GM10248 (cell line): Measurements from ENCODE around the gene FBXO5.

ENCODE experiments used
- CTCF ChIA-PET: fragments of 300-600 bp; sonication (Branson Sonifier 250); formaldehyde crosslinking; extraction: SDS; loops from one replicate; lab custom pipeline; 2021; ENCODE audit warnings: antibody characterized with exemption; lab: Yijun Ruan, JAX
- POLR2A ChIA-PET: fragments of 350-650 bp; sonication (Branson Sonifier 250); formaldehyde crosslinking; extraction: SDS; loops from one replicate; lab custom pipeline; 2020; ENCODE audit warnings: antibody characterized with exemption; lab: Yijun Ruan, JAX
- DNase-seq: peaks from one replicate; pipeline ENCODE4 v3.0.0; 2012; ENCODE audit errors: extremely low spot score
- TF ChIP-seq, protein P1 (sequence below): IDR thresholded peaks from 2 replicates; pipeline ENCODE4 v1.5.1; 2012; ENCODE audit warnings: mild to moderate bottlenecking, low read depth; ENCODE audit errors: extremely low read depth, missing control alignments, control extremely low read depth

The FBXO5 gene

DNA sequence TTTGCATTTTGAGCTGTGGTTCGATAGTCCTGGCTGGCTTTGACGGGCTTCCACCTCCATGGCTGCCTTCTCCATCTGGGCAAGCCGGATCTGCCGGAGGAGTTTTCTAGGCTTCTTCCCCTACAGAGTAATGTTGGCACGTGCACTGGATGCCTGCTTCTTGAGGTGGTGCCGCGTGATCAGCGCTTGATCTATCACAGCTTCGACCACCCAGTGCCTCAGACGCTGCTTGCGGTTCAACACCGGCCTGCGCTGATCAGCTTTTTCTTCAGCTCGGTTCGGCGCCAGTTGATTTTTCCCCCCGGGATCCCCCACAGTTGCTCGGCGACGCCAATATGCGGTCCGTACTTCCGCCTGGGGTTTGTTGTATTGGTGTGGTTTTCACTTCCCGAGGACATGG, 23.5 kb downstream of the FBXO5 start:
- CTCF ChIA-PET: interaction anchor here (1.3 to 3.8 kb wide), 2 partner anchors 8 to 11 kb away, joined by 5 to 22 read pairs; no protein-coding TSS in a partner anchor
- TF ChIP-seq, protein P1, sequence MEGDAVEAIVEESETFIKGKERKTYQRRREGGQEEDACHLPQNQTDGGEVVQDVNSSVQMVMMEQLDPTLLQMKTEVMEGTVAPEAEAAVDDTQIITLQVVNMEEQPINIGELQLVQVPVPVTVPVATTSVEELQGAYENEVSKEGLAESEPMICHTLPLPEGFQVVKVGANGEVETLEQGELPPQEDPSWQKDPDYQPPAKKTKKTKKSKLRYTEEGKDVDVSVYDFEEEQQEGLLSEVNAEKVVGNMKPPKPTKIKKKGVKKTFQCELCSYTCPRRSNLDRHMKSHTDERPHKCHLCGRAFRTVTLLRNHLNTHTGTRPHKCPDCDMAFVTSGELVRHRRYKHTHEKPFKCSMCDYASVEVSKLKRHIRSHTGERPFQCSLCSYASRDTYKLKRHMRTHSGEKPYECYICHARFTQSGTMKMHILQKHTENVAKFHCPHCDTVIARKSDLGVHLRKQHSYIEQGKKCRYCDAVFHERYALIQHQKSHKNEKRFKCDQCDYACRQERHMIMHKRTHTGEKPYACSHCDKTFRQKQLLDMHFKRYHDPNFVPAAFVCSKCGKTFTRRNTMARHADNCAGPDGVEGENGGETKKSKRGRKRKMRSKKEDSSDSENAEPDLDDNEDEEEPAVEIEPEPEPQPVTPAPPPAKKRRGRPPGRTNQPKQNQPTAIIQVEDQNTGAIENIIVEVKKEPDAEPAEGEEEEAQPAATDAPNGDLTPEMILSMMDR: no peak
- POLR2A ChIA-PET: no interaction called here
- DNase-seq: no peak

DNA sequence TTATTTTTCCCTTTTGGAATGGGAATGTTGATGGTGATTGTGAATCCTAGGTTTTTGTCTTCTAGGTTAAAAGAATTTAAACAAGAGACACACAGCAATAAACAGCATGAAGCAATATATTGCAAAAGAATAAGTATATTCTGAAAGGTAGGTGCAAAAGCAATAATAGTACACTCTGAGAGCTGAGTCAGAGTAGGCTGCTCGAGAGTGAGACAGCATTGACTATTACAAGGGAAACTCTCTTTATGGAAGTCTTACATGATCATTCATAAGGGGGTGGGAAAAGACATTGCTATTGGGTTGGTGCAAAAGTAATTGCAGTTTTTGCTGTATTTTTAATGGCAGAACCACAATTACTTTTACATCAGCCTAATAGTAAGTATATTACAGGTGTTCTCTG, 25.0 kb downstream of the FBXO5 start:
- ChIA-PET CTCF (interaction anchor here (1.3 to 3.8 kb wide), 4 partner anchors 9 to 67 kb away, joined by 3 to 22 read pairs (median 4); no protein-coding TSS in a partner anchor), POLR2A (no interaction called here)
- no peak for DNase-seq
- TF ChIP-seq, protein P1: no peak

GRCh38 chr6:152954443-152954842, 28.4 kb downstream of the FBXO5 start:
- CTCF ChIA-PET: interaction anchor here (0.6 to 2.8 kb wide), 25 partner anchors 10 to 359 kb away, joined by 3 to 45 read pairs (median 4); partner anchors contain the start of gene FBXO5
- TF ChIP-seq, protein P1: peak; percentile 24
- POLR2A ChIA-PET: interaction anchor here (1.1 kb wide), 1 partner anchor 28 kb away, joined by 5 read pairs; the partner anchor contains the start of gene FBXO5
- DNase-seq: peak; percentile 15

DNA sequence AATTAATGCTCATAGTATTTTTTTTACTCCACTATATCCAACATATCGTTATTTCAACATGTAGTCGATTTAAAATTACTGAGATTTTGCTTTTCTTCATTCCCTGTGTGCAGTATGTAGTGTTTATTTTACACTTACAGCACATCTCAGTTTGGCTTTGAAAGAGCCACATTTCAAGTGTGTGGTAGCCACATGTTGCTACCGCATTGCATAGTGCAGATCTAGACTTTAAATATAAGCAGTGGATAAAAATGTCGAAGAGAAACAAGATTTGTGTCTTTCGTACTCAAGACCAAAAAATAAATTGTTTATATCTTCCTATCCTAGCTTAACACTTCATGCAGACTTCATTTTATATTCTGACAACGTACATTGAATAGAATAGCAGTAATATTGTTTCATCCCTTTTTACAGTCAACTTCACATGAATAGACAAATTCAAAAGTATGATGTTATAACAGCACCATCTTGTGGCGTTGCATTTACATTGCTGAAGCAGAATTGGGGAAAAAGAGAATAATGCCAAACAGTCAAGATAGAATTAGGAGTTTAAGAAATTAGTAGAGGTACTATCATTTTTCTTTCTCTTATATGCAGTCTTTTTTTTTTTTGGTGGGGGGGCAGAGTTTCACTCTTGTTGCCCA, 29.9 kb downstream of the FBXO5 start:
- peak; percentile 34 for DNase-seq
- TF ChIP-seq, protein P1: peak; percentile 49
- CTCF ChIA-PET: interaction anchor here (1.2 to 2.2 kb wide), 2 partner anchors 63 to 89 kb away, joined by 3 to 12 read pairs; no protein-coding TSS in a partner anchor
- POLR2A ChIA-PET: no interaction called here

DNA sequence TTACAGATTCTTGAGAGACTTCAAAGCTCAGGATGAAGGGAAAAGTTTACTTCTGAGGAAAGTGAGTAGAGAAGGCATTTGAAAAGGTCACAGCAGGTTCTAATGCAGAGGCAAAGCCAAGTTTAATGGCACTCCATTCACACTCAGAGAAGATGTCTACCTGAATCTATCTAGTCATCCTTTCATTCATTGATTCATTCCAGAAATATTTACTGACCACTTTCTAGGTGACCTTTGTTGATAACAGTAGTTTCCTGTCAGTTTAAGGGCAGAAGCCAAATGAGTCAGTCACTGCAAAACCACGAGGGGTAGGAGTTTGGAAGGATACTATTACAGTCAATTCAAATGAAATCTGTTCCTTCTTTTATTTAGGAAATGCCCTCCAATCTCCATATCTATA, 30.8 kb downstream of the FBXO5 start:
- POLR2A ChIA-PET: no interaction called here
- TF ChIP-seq, protein P1: no peak
- DNase-seq: no peak
- CTCF ChIA-PET: no interaction called here

- ChIA-PET CTCF (interaction anchor here (1.0 to 3.6 kb wide), 6 partner anchors 7 to 201 kb away, joined by 3 to 22 read pairs (median 3); no protein-coding TSS in a partner anchor), POLR2A (no interaction called here)
- no peak for DNase-seq
- TF ChIP-seq, protein P1: no peak
Measured at GRCh38 chr6:152950240-152950639, 32.6 kb downstream of the FBXO5 start.
